ENCODE results near the gene TBC1D22A. TPM values are rescaled to one million over a fixed set of nuclear protein-coding genes. Genes with fewer than 3 reads are reported as not detected.

TBC1D22A gene
- total and polyA plus RNA-seq, 4 donors = 4.1 to 12.4 (median 8.4) TPM

GRCh38 chr22:47071078-47071806 lies 308.8 kb downstream of the TBC1D22A start:
- no peak overlapping the region for H3K27ac ChIP-seq (ENCODE audit: low read depth in 1 of 2, low read length in 2 of 2)
- H3K27me3 ChIP-seq (ENCODE audit: control insufficient read depth in 4 of 4, insufficient read depth in 4 of 4, low read length in 3 of 4) = no peaks in the 10 kb centered on the region
- H3K4me1 ChIP-seq (ENCODE audit: control insufficient read depth in 4 of 4, insufficient read depth in 4 of 4, low read length in 3 of 4) = no peaks in the 10 kb centered on the region
- peaks cover 0 to 2% (median 2%) of the 10 kb centered on the region in 4 donors for H3K36me3 ChIP-seq (ENCODE audit: control insufficient read depth in 4 of 4, insufficient read depth in 3 of 4, low read depth in 1 of 4, low read length in 3 of 4)
- 87% methylated on average over 11 of the region's 11 CpGs for WGBS
- TF ChIP-seq FOXA1 (IDR thresholded peaks at IDR 0.05) (no peak), HNF4A (conservative IDR thresholded peaks at IDR 0.05) (no peak), HNF4G (IDR thresholded peaks at IDR 0.05) (no peak), GABPA (IDR thresholded peaks at IDR 0.05 in 1 of 2, conservative IDR thresholded peaks at IDR 0.05 in 1 of 2) (no peak), REST (IDR thresholded peaks at IDR 0.05) (no peak), MAX (IDR thresholded peaks at IDR 0.05) (no peak), ZBTB33 (IDR thresholded peaks at IDR 0.05) (no peak), FOXA2 (IDR thresholded peaks at IDR 0.05) (no peak), TAF1 (conservative IDR thresholded peaks at IDR 0.05) (no peak), RXRA (IDR thresholded peaks at IDR 0.05) (no peak), YY1 (IDR thresholded peaks at IDR 0.05) (no peak), EGR1 (IDR thresholded peaks at IDR 0.05; ENCODE audit: low read depth in 2 of 2) (no peak), CTCF (IDR thresholded peaks at IDR 0.05; ENCODE audit: low read depth, low read length, missing input control) (no peak), ATF3 (IDR thresholded peaks at IDR 0.05) (no peak), NR2F2 (IDR thresholded peaks at IDR 0.05) (no peak), RAD21 (IDR thresholded peaks at IDR 0.05) (no peak)
- peaks cover 0 to 4% (median under 1%) of the 10 kb centered on the region in 4 donors for H3K9me3 ChIP-seq (ENCODE audit: control insufficient read depth in 4 of 4, low read length in 3 of 4)
- DNase-seq (ENCODE audit: low spot score) = no peak
- H3K4me3 ChIP-seq (ENCODE audit: low read depth in 1 of 3, low read length in 3 of 3) = no peak overlapping the region
- H3K9ac ChIP-seq (ENCODE audit: low read depth in 1 of 2, low read length in 2 of 2) = no peak overlapping the region
